ENCODE data around the gene ZNF488. TPM values are rescaled to one million over a fixed set of nuclear protein-coding genes. Genes with fewer than 3 reads are reported as not detected.

Gene ZNF488
- total and polyA plus RNA-seq, 8 donors, result 0.38 to 3.1 (median 2.0) TPM

DNA sequence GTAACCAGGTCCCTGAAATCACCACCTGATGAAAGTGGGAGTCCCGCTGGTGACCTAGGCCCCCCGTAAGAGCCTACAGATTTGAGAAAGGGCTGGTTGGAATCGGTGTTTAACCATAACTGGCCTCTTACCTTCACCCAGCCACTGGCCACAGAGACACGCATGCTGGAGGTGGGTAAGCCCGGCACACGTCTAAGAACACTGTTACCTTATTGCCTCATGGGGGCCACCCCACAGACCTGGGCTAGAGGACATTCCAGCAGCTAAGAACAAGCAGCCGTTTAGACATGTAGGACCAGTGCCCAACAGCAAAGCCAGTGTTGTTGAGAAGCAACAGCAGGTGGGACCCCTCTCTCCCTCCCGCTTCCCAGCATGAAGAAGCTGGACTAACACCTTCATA, 64.3 kb downstream of the ZNF488 start:
- H3K9me3 ChIP-seq, result no peaks in the 10 kb centered on the region
- H3K4me3 ChIP-seq, result no peak overlapping the region
- DNase-seq (peak in 1 of 4 donors; percentile 26), ATAC-seq (no peak)
- no peaks in the 10 kb centered on the region for H3K4me1 ChIP-seq
- H3K36me3 ChIP-seq, result no peaks in the 10 kb centered on the region
- intact Hi-C loops (cut with DNase I), result loop anchor here (10.0 kb wide), 2 partner anchors 275 to 295 kb away; no protein-coding TSS in a partner anchor
- no peak overlapping the region for H3K27ac ChIP-seq
- peaks cover 0 to 19% of the 10 kb centered on the region in 2 donors for H3K27me3 ChIP-seq
- TF ChIP-seq, protein P1, sequence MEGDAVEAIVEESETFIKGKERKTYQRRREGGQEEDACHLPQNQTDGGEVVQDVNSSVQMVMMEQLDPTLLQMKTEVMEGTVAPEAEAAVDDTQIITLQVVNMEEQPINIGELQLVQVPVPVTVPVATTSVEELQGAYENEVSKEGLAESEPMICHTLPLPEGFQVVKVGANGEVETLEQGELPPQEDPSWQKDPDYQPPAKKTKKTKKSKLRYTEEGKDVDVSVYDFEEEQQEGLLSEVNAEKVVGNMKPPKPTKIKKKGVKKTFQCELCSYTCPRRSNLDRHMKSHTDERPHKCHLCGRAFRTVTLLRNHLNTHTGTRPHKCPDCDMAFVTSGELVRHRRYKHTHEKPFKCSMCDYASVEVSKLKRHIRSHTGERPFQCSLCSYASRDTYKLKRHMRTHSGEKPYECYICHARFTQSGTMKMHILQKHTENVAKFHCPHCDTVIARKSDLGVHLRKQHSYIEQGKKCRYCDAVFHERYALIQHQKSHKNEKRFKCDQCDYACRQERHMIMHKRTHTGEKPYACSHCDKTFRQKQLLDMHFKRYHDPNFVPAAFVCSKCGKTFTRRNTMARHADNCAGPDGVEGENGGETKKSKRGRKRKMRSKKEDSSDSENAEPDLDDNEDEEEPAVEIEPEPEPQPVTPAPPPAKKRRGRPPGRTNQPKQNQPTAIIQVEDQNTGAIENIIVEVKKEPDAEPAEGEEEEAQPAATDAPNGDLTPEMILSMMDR (IDR thresholded peaks at IDR 0.05), result no peak

- no peaks in the 10 kb centered on the region for H3K36me3 ChIP-seq
- no peak overlapping the region for H3K4me3 ChIP-seq
- no peaks in the 10 kb centered on the region for H3K9me3 ChIP-seq
- H3K27ac ChIP-seq, result no peak overlapping the region
- intact Hi-C loops (cut with DNase I), result loop anchor here (10.0 kb wide), 2 partner anchors 274 to 294 kb away; no protein-coding TSS in a partner anchor
- ATAC-seq, result no peak
- H3K4me1 ChIP-seq, result no peaks in the 10 kb centered on the region
- TF ChIP-seq, protein P1 (IDR thresholded peaks at IDR 0.05), result no peak
- peak in 1 of 4 donors; percentile 20 for DNase-seq
- peaks cover 0 to 19% of the 10 kb centered on the region in 2 donors for H3K27me3 ChIP-seq
These were observed 65.4 kb downstream of the ZNF488 start for GRCh38 chr10:47318706-47319105.

DNA sequence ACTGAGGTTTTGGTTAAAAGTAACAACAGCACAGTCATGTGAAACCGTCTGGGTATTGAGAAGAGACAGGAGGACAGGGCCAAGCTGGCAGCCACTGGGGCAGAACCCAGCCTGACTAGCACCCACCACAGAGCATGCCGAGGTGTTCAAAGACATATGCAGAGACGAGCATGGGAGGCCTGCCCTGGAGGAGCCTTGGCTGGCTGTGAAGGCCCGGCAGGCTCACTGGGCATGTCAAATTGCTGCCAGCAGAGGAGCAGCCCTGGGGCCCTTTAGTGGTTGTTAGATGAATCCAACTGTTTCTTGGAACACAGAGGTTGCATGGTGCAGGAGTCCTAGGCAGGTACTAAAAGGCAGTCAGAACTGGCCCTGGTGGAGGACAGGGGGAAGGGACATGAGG, 66.8 kb downstream of the ZNF488 start:
- intact Hi-C loops (cut with DNase I), result loop anchor here (10.0 kb wide), 2 partner anchors 272 to 292 kb away; no protein-coding TSS in a partner anchor
- Histone ChIP-seq H3K27ac (no peak overlapping the region), H3K4me3 (no peak overlapping the region), H3K9me3 (no peaks in the 10 kb centered on the region), H3K27me3 (peaks cover 0 to 12% of the 10 kb centered on the region in 2 donors), H3K4me1 (peaks cover 0 to under 1% of the 10 kb centered on the region in 2 donors), H3K36me3 (no peaks in the 10 kb centered on the region)
- TF ChIP-seq, protein P1 (IDR thresholded peaks at IDR 0.05), result no peak
- no peak for DNase-seq
- no peak for ATAC-seq

- DNase-seq (no peak), ATAC-seq (no peak)
- Histone ChIP-seq H3K4me3 (no peak overlapping the region), H3K36me3 (no peaks in the 10 kb centered on the region), H3K27me3 (peaks cover 0 to 14% of the 10 kb centered on the region in 2 donors), H3K4me1 (peaks cover 0 to 6% of the 10 kb centered on the region in 2 donors), H3K9me3 (no peaks in the 10 kb centered on the region), H3K27ac (no peak overlapping the region)
- TF ChIP-seq, protein P1 (IDR thresholded peaks at IDR 0.05), result no peak
- intact Hi-C loops (cut with DNase I), result loop anchor here (10.0 kb wide), 2 partner anchors 271 to 291 kb away; no protein-coding TSS in a partner anchor
These were observed 68.0 kb downstream of the ZNF488 start for GRCh38 chr10:47316131-47316530.

Other genes with a start within 250 kb of the ZNF488 start
- gene GDF10, start 84.1 kb downstream of the ZNF488 start, total RNA-seq, result 10 to 100 TPM in 1 of 2 donors, 1 to 10 TPM in 1; 9.4 to 35.2 TPM
- 100 to 1,000 TPM in 4 of 6 donors, 10 to 100 TPM in 2; 93.0 to 169 (median 111) TPM for gene GDF10, start 84.1 kb downstream of the ZNF488 start, polyA plus RNA-seq (ENCODE audit: insufficient read length in 6 of 6)
- gene GDF2, start 61.8 kb downstream of the ZNF488 start, total RNA-seq, result not detected
- gene GDF2, start 61.8 kb downstream of the ZNF488 start, polyA plus RNA-seq (ENCODE audit: insufficient read length in 6 of 6), result under 1 TPM; 0.20 to 0.39 (median 0.23) TPM
- not detected for gene RBP3, start 35.9 kb downstream of the ZNF488 start, total RNA-seq
- under 1 TPM in 3 of 6 donors, not detected in 3; 0.07 to 0.14 (median 0.09) TPM for gene RBP3, start 35.9 kb downstream of the ZNF488 start, polyA plus RNA-seq (ENCODE audit: insufficient read length in 6 of 6)
- 1 to 10 TPM; 3.0 to 7.7 TPM for gene ANXA8, start 99.8 kb upstream of the ZNF488 start, total RNA-seq
- gene ANXA8, start 99.8 kb upstream of the ZNF488 start, polyA plus RNA-seq (ENCODE audit: insufficient read length in 6 of 6), result 1 to 10 TPM in 5 of 6 donors, under 1 TPM in 1; 1.00 to 3.0 (median 2.3) TPM
- gene FAM25G, start 107.4 kb upstream of the ZNF488 start, total RNA-seq, result not detected
- not detected for gene FAM25G, start 107.4 kb upstream of the ZNF488 start, polyA plus RNA-seq (ENCODE audit: insufficient read length in 6 of 6)
- 1 to 10 TPM; 6.3 to 7.8 TPM for gene AGAP9, start 139.3 kb upstream of the ZNF488 start, total RNA-seq
- 10 to 100 TPM in 5 of 6 donors, 1 to 10 TPM in 1; 7.8 to 45.9 (median 24.5) TPM for gene AGAP9, start 139.3 kb upstream of the ZNF488 start, polyA plus RNA-seq (ENCODE audit: insufficient read length in 6 of 6)

Data from left lung (tissue), 10 donors.